Mesenchymal stem cell (in vitro differentiated cells and primary cell): ENCODE data around the gene ZNF358. TPM values are rescaled to one million over a fixed set of nuclear protein-coding genes. Genes with fewer than 3 reads are reported as not detected.
A peak's percentile ranks its signal among the peaks of the same experiment; 100 is the strongest.

ENCODE experiments used
- DNase-seq: peaks from one replicate; pipeline ENCODE4 v3.0.0-alpha.2; 2013
- H2AFZ ChIP-seq: one replicate; pipeline ENCODE4 v1.6.1; 2013; ENCODE audit warnings: low read depth, mild to moderate bottlenecking, control low read depth, inconsistent platforms, low read length, moderate library complexity
- H2AK5ac ChIP-seq: 2 replicates; pipeline ENCODE4 v1.6.1; 2013; ENCODE audit warnings: low read length, moderate library complexity, mild to moderate bottlenecking, inconsistent platforms; ENCODE audit not compliant: severe bottlenecking
- H2BK120ac ChIP-seq: one replicate; pipeline ENCODE4 v1.6.1; 2013; ENCODE audit warnings: low read depth, mild to moderate bottlenecking, inconsistent platforms, low read length, moderate library complexity
- H2BK12ac ChIP-seq, 2 experiments: one replicate each; pipeline ENCODE4 v1.6.1; 2013; ENCODE audit warnings: inconsistent platforms in 2 of 2, low read length in 2 of 2, mild to moderate bottlenecking in 2 of 2, moderate library complexity in 2 of 2, control low read depth in 1 of 2
- H2BK15ac ChIP-seq: one replicate; pipeline ENCODE4 v1.6.1; 2013; ENCODE audit warnings: mild to moderate bottlenecking, low read depth, inconsistent platforms; ENCODE audit not compliant: poor library complexity, severe bottlenecking
- H2BK5ac ChIP-seq: 2 replicates; pipeline ENCODE4 v1.6.1; 2013; ENCODE audit warnings: low read depth, mild to moderate bottlenecking, low read length, control low read depth, inconsistent platforms; ENCODE audit not compliant: poor library complexity, severe bottlenecking
- H3K14ac ChIP-seq, 2 experiments: one replicate each; pipeline ENCODE4 v1.6.1; 2013; ENCODE audit warnings: inconsistent platforms in 2 of 2, low read length in 2 of 2, control low read depth in 1 of 2, mild to moderate bottlenecking in 1 of 2, moderate library complexity in 1 of 2
- H3K18ac ChIP-seq, 2 experiments: one replicate each; pipeline ENCODE4 v1.6.1; 2013; ENCODE audit warnings: inconsistent platforms in 2 of 2, low read length in 2 of 2, control low read depth in 1 of 2, low read depth in 1 of 2, mild to moderate bottlenecking in 1 of 2
- H3K23ac ChIP-seq, 2 experiments: one replicate each; pipeline ENCODE4 v1.6.1; 2013; ENCODE audit warnings: inconsistent platforms in 2 of 2, low read length in 2 of 2, mild to moderate bottlenecking in 2 of 2, moderate library complexity in 2 of 2, control low read depth in 1 of 2
- H3K27ac ChIP-seq: 2 replicates; pipeline ENCODE4 v1.5.1; 2013; ENCODE audit warnings: mild to moderate bottlenecking, moderate library complexity, low read length, control low read depth, inconsistent platforms; ENCODE audit not compliant: poor library complexity, severe bottlenecking
- H3K27me3 ChIP-seq, 2 experiments: 2 replicates each; pipeline versions ENCODE4 v1.6.1 to v1.7.0; 2013; ENCODE audit warnings: low read length in 2 of 2, mild to moderate bottlenecking in 2 of 2, moderate library complexity in 2 of 2, control low read depth in 1 of 2, inconsistent platforms in 1 of 2; ENCODE audit not compliant: control insufficient read depth in 1 of 2, insufficient read depth in 1 of 2
- H3K36me3 ChIP-seq, 2 experiments: 2 replicates each; pipeline versions ENCODE4 v1.6.1 to v1.7.0; 2013; ENCODE audit warnings: low read length in 2 of 2, control low read depth in 1 of 2, inconsistent platforms in 1 of 2, low read depth in 1 of 2, mild to moderate bottlenecking in 1 of 2; ENCODE audit not compliant: insufficient read depth in 2 of 2, control insufficient read depth in 1 of 2
- H3K4ac ChIP-seq, 2 experiments: one replicate each; pipeline ENCODE4 v1.6.1; 2013; ENCODE audit warnings: inconsistent platforms in 2 of 2, low read length in 2 of 2, mild to moderate bottlenecking in 2 of 2, moderate library complexity in 2 of 2, control low read depth in 1 of 2, low read depth in 1 of 2
- H3K4me1 ChIP-seq: 2 replicates; pipeline ENCODE4 v1.6.1; 2013; ENCODE audit warnings: low read depth, low read length, control low read depth; ENCODE audit not compliant: control insufficient read depth, insufficient read depth
- H3K4me2 ChIP-seq: 2 replicates; pipeline ENCODE4 v1.6.1; 2013; ENCODE audit warnings: low read length, mild to moderate bottlenecking, inconsistent platforms; ENCODE audit not compliant: poor library complexity, severe bottlenecking
- H3K4me3 ChIP-seq, 2 experiments: 2 replicates each; pipeline versions ENCODE4 v1.5.1 to v1.7.0; 2013; ENCODE audit warnings: low read length in 2 of 2, mild to moderate bottlenecking in 2 of 2, control low read depth in 1 of 2, low read depth in 1 of 2; ENCODE audit not compliant: insufficient read depth in 1 of 2
- H3K79me1 ChIP-seq: replicated peaks from 2 replicates; pipeline ENCODE4 v1.6.1; 2013; ENCODE audit warnings: mild to moderate bottlenecking, control low read depth, low read length, inconsistent platforms; ENCODE audit not compliant: poor library complexity, severe bottlenecking
- H3K9ac ChIP-seq: 2 replicates; pipeline ENCODE4 v1.7.0; 2013; ENCODE audit warnings: mild to moderate bottlenecking, low read length, moderate library complexity
- H3K9me3 ChIP-seq: 2 replicates; pipeline ENCODE4 v1.7.0; 2013; ENCODE audit warnings: mild to moderate bottlenecking, low read length; ENCODE audit not compliant: control insufficient read depth
- H4K8ac ChIP-seq: one replicate; pipeline ENCODE4 v1.6.1; 2013; ENCODE audit warnings: inconsistent platforms, mild to moderate bottlenecking, low read length, moderate library complexity
- H4K91ac ChIP-seq: one replicate; pipeline ENCODE4 v1.6.1; 2013; ENCODE audit warnings: mild to moderate bottlenecking, low read length, inconsistent platforms
- WGBS: methylation state at CpG from one replicate; pipeline ENCODE4 v1.1.7; 2013; ENCODE audit warnings: mixed read lengths; 5-methylcytosine and 5-hydroxymethylcytosine counted together
- polyA plus RNA-seq, 2 experiments: library from polyadenylated mRNA; stranded (reverse); fragments of 200-250 nt; gene quantifications; one replicate each; pipeline ENCODE4 v1.2.3, GENCODE V29; 2013

ZNF358 gene
- polyA plus RNA-seq (2013, experiment 1 of 2), result 104 TPM
- polyA plus RNA-seq (2013, experiment 2 of 2), result 105 TPM

DNA sequence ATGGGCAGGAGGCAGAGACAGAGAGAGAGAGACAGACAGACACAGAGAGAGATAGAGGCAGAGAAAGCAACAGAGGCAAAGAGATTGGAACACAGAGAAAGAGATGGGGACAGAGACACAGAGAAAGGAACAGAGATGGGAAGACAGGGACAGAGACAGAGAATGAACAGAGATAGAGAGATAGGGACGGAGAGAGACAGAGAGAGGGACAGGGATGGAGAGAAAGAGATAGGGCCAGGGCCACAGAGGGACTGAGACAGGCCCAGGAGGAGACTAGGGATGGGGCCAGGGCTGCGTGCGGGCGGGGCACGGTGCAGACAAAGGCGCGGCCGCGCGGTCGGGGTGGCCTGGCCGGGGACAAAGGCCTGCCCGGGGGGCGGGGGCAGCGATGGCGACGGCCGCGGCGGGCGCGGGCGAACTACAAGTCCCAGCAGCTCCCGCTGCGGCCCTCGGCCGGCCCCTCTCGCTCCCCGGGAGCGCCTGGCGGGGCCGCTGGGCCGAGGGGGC is at the start of gene ZNF358:
TSS of gene ZNF358 (plus strand) at position 459 of the 507 bp plus-strand sequence. CDS start 3,140 bp downstream, outside the sequence.
- no peaks in the 10 kb centered on the region for H3K27me3 ChIP-seq
- peak within 1 kb of the TSS; percentile 14 for H2BK5ac ChIP-seq
- peak within 1 kb of the TSS; percentile 100 for H3K4ac ChIP-seq
- peaks cover 30% of the 10 kb centered on the region for H3K79me1 ChIP-seq
- peak within 1 kb of the TSS in 1 of 2 experiments; percentile 94 for H3K14ac ChIP-seq
- peak within 1 kb of the TSS; percentile 100 for H2BK15ac ChIP-seq
- no peak within 1 kb of the TSS for H2AFZ ChIP-seq
- H3K9ac ChIP-seq, result peak within 1 kb of the TSS; percentile 95
- H4K8ac ChIP-seq, result peak within 1 kb of the TSS; percentile 100
- H3K4me1 ChIP-seq, result peaks cover 13% of the 10 kb centered on the region
- H3K4me2 ChIP-seq, result peak within 1 kb of the TSS; percentile 77
- H2BK120ac ChIP-seq, result peak within 1 kb of the TSS; percentile 99
- H2AK5ac ChIP-seq, result peak within 1 kb of the TSS; percentile 98
- H3K27ac ChIP-seq, result no peak within 1 kb of the TSS
- H3K18ac ChIP-seq, result peak within 1 kb of the TSS; percentile 95 to 100
- peak within 1 kb of the TSS in 1 of 2 experiments; percentile 54 for H3K23ac ChIP-seq
- H4K91ac ChIP-seq, result peak within 1 kb of the TSS; percentile 100
- peaks cover 9 to 23% of the 10 kb centered on the region in 2 experiments for H3K36me3 ChIP-seq
- H2BK12ac ChIP-seq, result peak within 1 kb of the TSS; percentile 37 to 90
- WGBS, result 3% methylated on average over 9 of the region's 33 CpGs
- H3K9me3 ChIP-seq, result no peaks in the 10 kb centered on the region
- peak within 1 kb of the TSS; percentile 84 to 93 for H3K4me3 ChIP-seq
- peak; percentile 68 for DNase-seq

DNA sequence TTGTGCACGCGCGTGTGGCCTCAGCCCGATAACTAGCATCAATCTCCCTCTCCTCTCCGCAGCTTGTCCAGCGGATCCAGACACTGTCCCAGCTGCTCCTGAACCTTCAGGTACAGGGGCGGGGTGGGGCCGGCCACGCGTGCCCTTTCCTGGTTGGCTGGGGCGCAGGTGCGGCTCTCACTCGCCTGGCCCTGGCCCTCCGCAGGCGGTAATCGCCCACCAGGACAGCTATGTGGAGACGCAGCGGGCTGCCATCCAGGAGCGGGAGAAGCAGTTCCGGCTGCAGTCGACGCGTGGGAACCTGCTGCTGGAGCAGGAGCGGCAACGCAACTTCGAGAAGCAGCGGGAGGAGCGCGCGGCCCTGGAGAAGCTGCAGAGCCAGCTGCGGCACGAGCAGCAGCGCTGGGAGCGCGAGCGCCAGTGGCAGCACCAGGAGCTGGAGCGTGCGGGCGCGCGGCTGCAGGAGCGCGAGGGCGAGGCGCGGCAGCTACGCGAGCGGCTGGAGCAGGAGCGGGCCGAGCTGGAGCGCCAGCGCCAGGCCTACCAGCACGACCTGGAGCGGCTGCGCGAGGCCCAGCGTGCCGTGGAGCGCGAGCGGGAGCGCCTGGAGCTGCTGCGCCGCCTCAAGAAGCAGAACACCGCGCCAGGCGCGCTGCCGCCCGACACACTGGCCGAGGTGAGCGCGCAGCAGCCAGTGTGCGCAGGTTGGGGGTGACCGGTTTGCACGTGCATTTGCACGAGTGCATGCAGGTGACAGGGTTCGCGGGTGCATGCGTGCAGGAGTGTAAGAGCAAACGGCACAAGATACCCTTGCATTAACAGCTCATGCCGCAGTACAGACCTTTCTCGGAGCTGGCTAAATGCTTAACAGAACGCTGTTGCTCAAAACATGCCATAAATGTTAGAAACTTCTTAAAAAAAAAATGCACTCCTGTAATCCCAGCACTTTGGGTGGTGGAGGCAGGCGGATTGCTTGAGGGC is 48.6 kb upstream of the ZNF358 start:
- H3K18ac ChIP-seq, result no peak overlapping the region
- H4K91ac ChIP-seq, result peak overlapping the region; percentile 41

DNA sequence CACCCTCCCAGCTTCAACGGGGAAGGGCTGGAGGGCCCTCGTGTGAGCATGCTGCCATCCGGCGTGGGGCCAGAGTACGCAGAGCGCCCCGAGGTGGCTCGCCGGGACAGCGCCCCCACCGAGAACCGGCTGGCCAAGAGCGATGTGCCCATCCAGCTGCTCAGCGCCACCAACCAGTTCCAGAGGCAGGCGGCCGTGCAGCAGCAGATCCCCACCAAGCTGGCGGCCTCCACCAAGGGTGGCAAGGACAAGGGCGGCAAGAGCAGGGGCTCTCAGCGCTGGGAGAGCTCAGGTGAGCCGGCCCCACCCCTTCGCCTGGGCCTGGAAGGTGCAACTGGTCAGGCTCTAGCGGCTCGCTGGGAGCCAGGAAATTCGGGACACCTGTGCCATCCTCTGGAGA is 47.1 kb upstream of the ZNF358 start:
- no peak overlapping the region for H3K23ac ChIP-seq
- H4K8ac ChIP-seq, result no peak overlapping the region
- no peak overlapping the region for H3K4me3 ChIP-seq
- 93% methylated on average over 24 of the region's 24 CpGs for WGBS
- H3K14ac ChIP-seq, result no peak overlapping the region
- no peak overlapping the region for H2AK5ac ChIP-seq
- H3K4ac ChIP-seq, result no peak overlapping the region
- H3K4me2 ChIP-seq, result no peak overlapping the region
- peaks cover 24% of the 10 kb centered on the region for H3K79me1 ChIP-seq
- peaks cover 2% of the 10 kb centered on the region for H3K4me1 ChIP-seq
- no peak overlapping the region for H2AFZ ChIP-seq
- no peak overlapping the region for H2BK15ac ChIP-seq
- no peak overlapping the region for H2BK5ac ChIP-seq
- H3K9ac ChIP-seq, result no peak overlapping the region
- DNase-seq, result no peak
- H3K27me3 ChIP-seq, result no peaks in the 10 kb centered on the region
- H4K91ac ChIP-seq, result no peak overlapping the region
- no peaks in the 10 kb centered on the region for H3K9me3 ChIP-seq
- no peak overlapping the region for H3K18ac ChIP-seq
- H3K27ac ChIP-seq, result no peak overlapping the region
- H3K36me3 ChIP-seq, result peaks cover 59 to 85% of the 10 kb centered on the region in 2 experiments
- no peak overlapping the region for H2BK120ac ChIP-seq
- H2BK12ac ChIP-seq, result no peak overlapping the region

More for the DNA sequence above, 48.6 kb upstream of the ZNF358 start:
- no peaks in the 10 kb centered on the region for H3K27me3 ChIP-seq
- no peak overlapping the region for H2BK12ac ChIP-seq
- H3K4me1 ChIP-seq, result peaks cover 2% of the 10 kb centered on the region
- H3K14ac ChIP-seq, result no peak overlapping the region
- no peak overlapping the region for H3K4me3 ChIP-seq
- whole genome bisulfite sequencing, result 98% methylated on average over 86 of the region's 86 CpGs
- H3K79me1 ChIP-seq, result peaks cover 32% of the 10 kb centered on the region
- H2AFZ ChIP-seq, result peak overlapping the region; percentile 36
- no peak overlapping the region for H3K9ac ChIP-seq
- H3K4me2 ChIP-seq, result no peak overlapping the region
- H3K23ac ChIP-seq, result no peak overlapping the region
- no peaks in the 10 kb centered on the region for H3K9me3 ChIP-seq
- no peak overlapping the region for H4K8ac ChIP-seq
- H2AK5ac ChIP-seq, result no peak overlapping the region
- H3K4ac ChIP-seq, result no peak overlapping the region
- peaks cover 70 to 92% of the 10 kb centered on the region in 2 experiments for H3K36me3 ChIP-seq
- no peak for DNase-seq
- H2BK15ac ChIP-seq, result no peak overlapping the region
- no peak overlapping the region for H3K27ac ChIP-seq
- H2BK120ac ChIP-seq, result no peak overlapping the region
- no peak overlapping the region for H2BK5ac ChIP-seq

DNA sequence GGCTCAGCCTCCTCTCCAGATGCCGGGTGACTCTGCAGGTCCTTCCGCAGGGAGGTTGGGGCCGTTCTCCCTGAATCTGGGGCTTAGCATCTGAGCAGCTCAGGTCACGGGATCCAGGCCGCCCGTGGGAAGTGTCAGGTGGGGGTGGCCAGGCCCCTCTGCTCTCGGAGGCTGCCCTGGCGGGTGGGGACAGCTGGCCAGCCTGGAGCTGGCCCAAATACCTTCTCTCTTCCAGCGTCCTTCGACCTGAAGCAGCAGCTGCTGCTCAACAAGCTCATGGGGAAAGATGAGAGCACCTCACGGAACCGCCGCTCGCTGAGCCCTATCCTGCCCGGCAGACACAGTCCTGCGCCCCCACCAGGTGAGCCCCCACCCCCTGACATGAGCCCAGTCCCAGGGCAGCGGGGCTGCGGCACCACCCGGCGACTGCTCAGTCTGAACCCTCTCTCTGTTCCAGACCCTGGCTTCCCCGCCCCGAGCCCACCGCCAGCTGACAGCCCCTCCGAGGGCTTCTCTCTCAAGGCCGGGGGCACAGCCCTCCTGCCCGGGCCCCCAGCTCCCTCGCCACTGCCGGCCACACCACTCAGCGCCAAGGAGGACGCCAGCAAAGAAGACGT is 46.1 kb upstream of the ZNF358 start:
- no peak overlapping the region for H4K91ac ChIP-seq
- H3K4ac ChIP-seq, result no peak overlapping the region
- no peak for DNase-seq
- H3K9ac ChIP-seq, result no peak overlapping the region
- H3K14ac ChIP-seq, result no peak overlapping the region
- H3K4me3 ChIP-seq, result no peak overlapping the region
- H3K36me3 ChIP-seq, result peaks cover 51 to 77% of the 10 kb centered on the region in 2 experiments
- H3K27ac ChIP-seq, result no peak overlapping the region
- H2BK15ac ChIP-seq, result no peak overlapping the region
- H4K8ac ChIP-seq, result no peak overlapping the region
- no peaks in the 10 kb centered on the region for H3K9me3 ChIP-seq
- H3K4me1 ChIP-seq, result peaks cover 2% of the 10 kb centered on the region
- no peak overlapping the region for H2BK120ac ChIP-seq
- H2BK5ac ChIP-seq, result no peak overlapping the region
- H2BK12ac ChIP-seq, result no peak overlapping the region
- H3K18ac ChIP-seq, result no peak overlapping the region
- 98% methylated on average over 31 of the region's 31 CpGs for WGBS
- H2AFZ ChIP-seq, result no peak overlapping the region
- peaks cover 21% of the 10 kb centered on the region for H3K79me1 ChIP-seq
- no peak overlapping the region for H3K4me2 ChIP-seq
- no peaks in the 10 kb centered on the region for H3K27me3 ChIP-seq
- no peak overlapping the region for H3K23ac ChIP-seq
- no peak overlapping the region for H2AK5ac ChIP-seq
